ENCODE results near the gene MARS1. TPM values are rescaled to one million over a fixed set of nuclear protein-coding genes. Genes with fewer than 3 reads are reported as not detected.
"Not testable (repeated sequence)": the region's sequence is repeated elsewhere in the genome, so short reads cannot be mapped to it uniquely, and the experiment has no call there.

Gene MARS1
- total RNA-seq (2014; rRNA removed; shearing (Covaris generic)), result 148 and 151 TPM in 2 replicates
- polyA plus RNA-seq (2015; cell fraction: cytosol; rRNA removed), result 271 and 283 TPM in 2 replicates
- 1,119 and 1,343 TPM in 2 replicates for polyA plus RNA-seq (2015; cell fraction: nucleus; rRNA removed)

- DNase-seq (ENCODE audit: low read depth, low spot score), result peak; percentile 99
- in situ Hi-C loops (cut with HindIII; ENCODE audit: low pct_unique_long_range_greater_than_20kb, low sequenced_read_pairs), result no loop called here
Observed at GRCh38 chr12:57487597-57488401, at the start of gene MARS1. Gene MARS1 (plus strand): TSS chr12:57488068. CDS start chr12:57488091, 23 bp downstream.

GRCh38 chr12:57438400-57438799, 49.5 kb upstream of the MARS1 start:
- no peak for DNase-seq (ENCODE audit: low read depth, low spot score)
- in situ Hi-C loops (cut with HindIII; ENCODE audit: low pct_unique_long_range_greater_than_20kb, low sequenced_read_pairs), result no loop called here

- DNase-seq (ENCODE audit: low read depth, low spot score), result peak; percentile 41
Observed at GRCh38 chr12:57439762-57440266, 48.1 kb upstream of the MARS1 start.

GRCh38 chr12:57441393-57441792, 46.5 kb upstream of the MARS1 start:
- in situ Hi-C loops (cut with HindIII; ENCODE audit: low pct_unique_long_range_greater_than_20kb, low sequenced_read_pairs); DNase-seq (ENCODE audit: low read depth, low spot score): not testable (repeated sequence)

More at GRCh38 chr12:57439762-57440266, 48.1 kb upstream of the MARS1 start:
- in situ Hi-C loops (cut with HindIII; ENCODE audit: low pct_unique_long_range_greater_than_20kb, low sequenced_read_pairs), result no loop called here

GRCh38 chr12:57441846-57442427, 45.9 kb upstream of the MARS1 start:
- in situ Hi-C loops (cut with HindIII; ENCODE audit: low pct_unique_long_range_greater_than_20kb, low sequenced_read_pairs), result no loop called here

GRCh38 chr12:57444337-57444736, 43.5 kb upstream of the MARS1 start:
- in situ Hi-C loops (cut with HindIII; ENCODE audit: low pct_unique_long_range_greater_than_20kb, low sequenced_read_pairs); DNase-seq (ENCODE audit: low read depth, low spot score): not testable (repeated sequence)

More at GRCh38 chr12:57441846-57442427, 45.9 kb upstream of the MARS1 start:
- no peak for DNase-seq (ENCODE audit: low read depth, low spot score)

GRCh38 chr12:57444744-57445143, 43.1 kb upstream of the MARS1 start:
- in situ Hi-C loops (cut with HindIII; ENCODE audit: low pct_unique_long_range_greater_than_20kb, low sequenced_read_pairs), result no loop called here
- DNase-seq (ENCODE audit: low read depth, low spot score), result no peak

- in situ Hi-C loops (cut with HindIII; ENCODE audit: low pct_unique_long_range_greater_than_20kb, low sequenced_read_pairs), result no loop called here
- DNase-seq (ENCODE audit: low read depth, low spot score), result no peak
Observed at GRCh38 chr12:57446292-57446960, 41.4 kb upstream of the MARS1 start.

GRCh38 chr12:57448669-57449068, 39.2 kb upstream of the MARS1 start:
- no peak for DNase-seq (ENCODE audit: low read depth, low spot score)
- in situ Hi-C loops (cut with HindIII; ENCODE audit: low pct_unique_long_range_greater_than_20kb, low sequenced_read_pairs), result no loop called here

GRCh38 chr12:57449375-57449774, 38.5 kb upstream of the MARS1 start:
- in situ Hi-C loops (cut with HindIII; ENCODE audit: low pct_unique_long_range_greater_than_20kb, low sequenced_read_pairs), result no loop called here
- no peak for DNase-seq (ENCODE audit: low read depth, low spot score)

- in situ Hi-C loops (cut with HindIII; ENCODE audit: low pct_unique_long_range_greater_than_20kb, low sequenced_read_pairs), result no loop called here
- no peak for DNase-seq (ENCODE audit: low read depth, low spot score)
Observed at GRCh38 chr12:57450057-57450456, 37.8 kb upstream of the MARS1 start.

GRCh38 chr12:57451233-57451778, 36.6 kb upstream of the MARS1 start:
- no peak for DNase-seq (ENCODE audit: low read depth, low spot score)
- in situ Hi-C loops (cut with HindIII; ENCODE audit: low pct_unique_long_range_greater_than_20kb, low sequenced_read_pairs), result no loop called here

- in situ Hi-C loops (cut with HindIII; ENCODE audit: low pct_unique_long_range_greater_than_20kb, low sequenced_read_pairs), result no loop called here
- DNase-seq (ENCODE audit: low read depth, low spot score), result no peak
Observed at GRCh38 chr12:57452181-57452936, 35.5 kb upstream of the MARS1 start.

- in situ Hi-C loops (cut with HindIII; ENCODE audit: low pct_unique_long_range_greater_than_20kb, low sequenced_read_pairs), result no loop called here
- peak; percentile 83 for DNase-seq (ENCODE audit: low read depth, low spot score)
Observed at GRCh38 chr12:57452937-57453509, 34.8 kb upstream of the MARS1 start.

- DNase-seq (ENCODE audit: low read depth, low spot score), result no peak
- in situ Hi-C loops (cut with HindIII; ENCODE audit: low pct_unique_long_range_greater_than_20kb, low sequenced_read_pairs), result no loop called here
Observed at GRCh38 chr12:57454213-57454565, 33.7 kb upstream of the MARS1 start.

GRCh38 chr12:57454566-57455373, 33.1 kb upstream of the MARS1 start, which contains the start of gene INHBE:
Gene INHBE (plus strand): TSS chr12:57455307. CDS start chr12:57455537, 230 bp downstream.
- in situ Hi-C loops (cut with HindIII; ENCODE audit: low pct_unique_long_range_greater_than_20kb, low sequenced_read_pairs), result no loop called here

More at GRCh38 chr12:57454566-57455373, 33.1 kb upstream of the MARS1 start, which contains the start of gene INHBE:
- DNase-seq (ENCODE audit: low read depth, low spot score), result no peak
